Tibial nerve (tissue), 4 donors: ENCODE data around the gene IFNGR2.

ENCODE experiments used
- EP300 ChIP-seq, 2 donors: sonication (generic); formaldehyde crosslinking; IDR thresholded peaks; one replicate each; pipeline ENCODE4 v1.6.1; 2017; ENCODE audit warnings: antibody characterized with exemption in 2 of 2, mild to moderate bottlenecking in 1 of 2
- POLR2A ChIP-seq, 2 donors: fragments of 450-650 bp; IDR thresholded peaks; one replicate each; pipeline ENCODE4 v1.6.1; 2017; ENCODE audit warnings: antibody characterized with exemption in 2 of 2, mild to moderate bottlenecking in 2 of 2, moderate library complexity in 2 of 2
- TF ChIP-seq, protein P1 (sequence below), 5 experiments: fragments of 200-600 bp in 3 of 5; fragments of 450-650 bp in 2 of 5; sonication (generic) in 3 of 5; IDR thresholded peaks; one replicate each; pipeline ENCODE4 v1.5.1; 2016 to 2019; ENCODE audit warnings: antibody characterized with exemption in 5 of 5, mild to moderate bottlenecking in 3 of 5, moderate library complexity in 2 of 5

DNA sequence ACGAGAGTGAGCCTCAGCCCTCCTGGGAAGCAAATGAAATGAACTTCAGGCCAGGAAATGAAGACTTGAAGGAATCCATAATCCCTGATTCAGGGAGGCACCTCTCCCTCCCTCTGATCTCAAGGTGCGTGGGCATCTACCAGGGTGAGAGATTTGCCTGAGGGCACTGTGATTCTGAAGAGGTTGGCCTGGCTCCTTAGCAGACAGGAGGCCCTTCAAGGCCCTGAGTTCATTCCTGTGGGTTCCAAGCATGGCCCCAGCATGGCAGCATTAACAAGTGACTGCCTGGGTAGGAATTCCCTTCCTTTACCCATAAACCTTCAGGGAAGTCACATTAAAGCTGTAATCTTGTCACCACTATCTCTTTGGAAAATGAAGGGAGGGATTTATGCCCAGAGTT lies 29.8 kb upstream of the IFNGR2 start:
- TF ChIP-seq, protein P1, sequence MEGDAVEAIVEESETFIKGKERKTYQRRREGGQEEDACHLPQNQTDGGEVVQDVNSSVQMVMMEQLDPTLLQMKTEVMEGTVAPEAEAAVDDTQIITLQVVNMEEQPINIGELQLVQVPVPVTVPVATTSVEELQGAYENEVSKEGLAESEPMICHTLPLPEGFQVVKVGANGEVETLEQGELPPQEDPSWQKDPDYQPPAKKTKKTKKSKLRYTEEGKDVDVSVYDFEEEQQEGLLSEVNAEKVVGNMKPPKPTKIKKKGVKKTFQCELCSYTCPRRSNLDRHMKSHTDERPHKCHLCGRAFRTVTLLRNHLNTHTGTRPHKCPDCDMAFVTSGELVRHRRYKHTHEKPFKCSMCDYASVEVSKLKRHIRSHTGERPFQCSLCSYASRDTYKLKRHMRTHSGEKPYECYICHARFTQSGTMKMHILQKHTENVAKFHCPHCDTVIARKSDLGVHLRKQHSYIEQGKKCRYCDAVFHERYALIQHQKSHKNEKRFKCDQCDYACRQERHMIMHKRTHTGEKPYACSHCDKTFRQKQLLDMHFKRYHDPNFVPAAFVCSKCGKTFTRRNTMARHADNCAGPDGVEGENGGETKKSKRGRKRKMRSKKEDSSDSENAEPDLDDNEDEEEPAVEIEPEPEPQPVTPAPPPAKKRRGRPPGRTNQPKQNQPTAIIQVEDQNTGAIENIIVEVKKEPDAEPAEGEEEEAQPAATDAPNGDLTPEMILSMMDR (IDR thresholded peaks at IDR 0.05): no peak
- TF ChIP-seq POLR2A (IDR thresholded peaks at IDR 0.05) (no peak), EP300 (IDR thresholded peaks at IDR 0.05) (no peak)
